A673 (cell line): ENCODE results near the gene TMEM40. TPM values are rescaled to one million over a fixed set of nuclear protein-coding genes. Genes with fewer than 3 reads are reported as not detected.

Source experiments
- BruUV-seq: library from RNA; stranded (reverse); fragments of 400-500 nt; replicated peaks from 2 replicates; lab custom pipeline; 2021; lab: Mats Ljungman, UMichigan
- CTCF ChIA-PET: fragments of 300-600 bp; sonication (Branson Sonifier 250); formaldehyde crosslinking; loops from one replicate; lab custom pipeline; 2022; ENCODE audit warnings: antibody characterized with exemption; lab: Charles Lee
- POLR2A ChIA-PET: fragments of 300-600 bp; sonication (Branson Sonifier 250); formaldehyde crosslinking; loops from one replicate; lab custom pipeline; 2022; ENCODE audit warnings: antibody characterized with exemption; ENCODE audit not compliant: low non-redundant PET; lab: Charles Lee
- DNase-seq: peaks from one replicate; pipeline ENCODE4 v3.0.0-alpha.2; 2015; ENCODE audit warnings: low spot score
- H3K27ac ChIP-seq: fragments of 200-600 bp; sonication (generic); 2 replicates; pipeline ENCODE4 v1.5.1; 2016; ENCODE audit warnings: mixed run types, low read depth, mild to moderate bottlenecking, mixed read lengths, antibody characterized with exemption, low read length; ENCODE audit not compliant: poor library complexity, severe bottlenecking
- H3K27me3 ChIP-seq: fragments of 200-600 bp; sonication (generic); replicated peaks from 2 replicates; pipeline ENCODE4 v1.6.1; 2017; ENCODE audit warnings: mixed run types, low read depth, mild to moderate bottlenecking, mixed read lengths, antibody characterized with exemption, low read length; ENCODE audit not compliant: insufficient read depth, poor library complexity
- H3K36me3 ChIP-seq: fragments of 200-600 bp; sonication (generic); 2 replicates; pipeline ENCODE4 v1.6.1; 2016; ENCODE audit warnings: mixed run types, mild to moderate bottlenecking, mixed read lengths, antibody characterized with exemption, low read length; ENCODE audit not compliant: insufficient read depth, poor library complexity, severe bottlenecking
- H3K4me1 ChIP-seq: fragments of 200-600 bp; sonication (generic); 2 replicates; pipeline ENCODE4 v1.6.1; 2017; ENCODE audit warnings: mixed run types, mild to moderate bottlenecking, mixed read lengths, antibody characterized with exemption, low read length; ENCODE audit not compliant: insufficient read depth, poor library complexity, severe bottlenecking
- H3K4me3 ChIP-seq: fragments of 200-600 bp; sonication (generic); 2 replicates; pipeline ENCODE4 v1.5.1; 2016; ENCODE audit warnings: low read depth, mixed run types, mild to moderate bottlenecking, mixed read lengths, low read length; ENCODE audit not compliant: poor library complexity, severe bottlenecking
- H3K9me3 ChIP-seq: fragments of 200-600 bp; sonication (generic); 2 replicates; pipeline ENCODE4 v1.6.1; 2016; ENCODE audit warnings: mixed run types, low read depth, mild to moderate bottlenecking, mixed read lengths, antibody characterized with exemption, low read length; ENCODE audit not compliant: poor library complexity, severe bottlenecking
- EZH2 ChIP-seq: fragments of 200-600 bp; sonication (generic); IDR thresholded peaks from 2 replicates; pipeline ENCODE4 v1.6.1; 2017; ENCODE audit warnings: borderline replicate concordance, low read depth, mild to moderate bottlenecking, mixed read lengths, antibody characterized with exemption, low read length; ENCODE audit not compliant: poor library complexity, severe bottlenecking
- intact Hi-C: fragments of 100-400 bp; cut with micrococcal nuclease; formaldehyde crosslinking; loops from one replicate; pipeline ENCODE4 v1.10.0; 2022; ENCODE audit not compliant: unreplicated experiment
- total RNA-seq: library from RNA; stranded (reverse); gene quantifications from 2 replicates; pipeline ENCODE4 v1.2.3, GENCODE V29; 2021
- TF ChIP-seq, protein P1 (sequence below): fragments of 300-800, 200-600 bp; sonication (generic); conservative IDR thresholded peaks from 2 replicates; pipeline ENCODE4 v1.5.1; 2017; ENCODE audit warnings: low read depth, mild to moderate bottlenecking, antibody characterized with exemption, low read length, moderate library complexity, mixed read lengths

TMEM40 gene
- total RNA-seq, 1 experiment from 2014 or later: not detected

GRCh38 chr3:12753275-12754028 is 5.6 kb downstream of the TMEM40 start:
- POLR2A ChIA-PET: no interaction called here
- no TSS peak for BruUV-seq
- TF ChIP-seq EZH2: no peak
- TF ChIP-seq, protein P1, sequence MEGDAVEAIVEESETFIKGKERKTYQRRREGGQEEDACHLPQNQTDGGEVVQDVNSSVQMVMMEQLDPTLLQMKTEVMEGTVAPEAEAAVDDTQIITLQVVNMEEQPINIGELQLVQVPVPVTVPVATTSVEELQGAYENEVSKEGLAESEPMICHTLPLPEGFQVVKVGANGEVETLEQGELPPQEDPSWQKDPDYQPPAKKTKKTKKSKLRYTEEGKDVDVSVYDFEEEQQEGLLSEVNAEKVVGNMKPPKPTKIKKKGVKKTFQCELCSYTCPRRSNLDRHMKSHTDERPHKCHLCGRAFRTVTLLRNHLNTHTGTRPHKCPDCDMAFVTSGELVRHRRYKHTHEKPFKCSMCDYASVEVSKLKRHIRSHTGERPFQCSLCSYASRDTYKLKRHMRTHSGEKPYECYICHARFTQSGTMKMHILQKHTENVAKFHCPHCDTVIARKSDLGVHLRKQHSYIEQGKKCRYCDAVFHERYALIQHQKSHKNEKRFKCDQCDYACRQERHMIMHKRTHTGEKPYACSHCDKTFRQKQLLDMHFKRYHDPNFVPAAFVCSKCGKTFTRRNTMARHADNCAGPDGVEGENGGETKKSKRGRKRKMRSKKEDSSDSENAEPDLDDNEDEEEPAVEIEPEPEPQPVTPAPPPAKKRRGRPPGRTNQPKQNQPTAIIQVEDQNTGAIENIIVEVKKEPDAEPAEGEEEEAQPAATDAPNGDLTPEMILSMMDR: no peak

DNA sequence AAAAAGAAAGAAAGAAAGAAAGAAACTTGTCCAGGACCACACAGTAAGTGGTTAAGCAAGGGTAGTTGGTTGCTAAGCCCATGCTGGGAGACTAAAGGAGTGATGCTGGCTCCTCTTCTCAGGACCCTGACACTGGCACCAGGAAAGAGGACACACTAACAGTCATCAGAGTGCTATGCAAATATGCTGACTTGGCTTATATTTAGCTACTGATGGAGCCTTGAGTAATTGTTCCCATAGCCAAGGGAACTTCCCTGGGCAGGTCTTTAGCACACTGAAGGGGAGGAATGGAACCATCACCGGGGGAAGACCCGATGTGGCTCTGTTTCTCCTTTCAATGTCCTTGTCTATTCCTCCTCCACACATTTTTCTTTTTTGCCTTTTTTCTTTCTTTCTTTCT is 6.2 kb downstream of the TMEM40 start:
- intact Hi-C loops: no loop called here
- Histone ChIP-seq H3K4me3 (no peak overlapping the region), H3K9me3 (no peaks in the 10 kb centered on the region), H3K4me1 (no peaks in the 10 kb centered on the region), H3K27me3 (no peaks in the 10 kb centered on the region), H3K36me3 (no peaks in the 10 kb centered on the region), H3K27ac (no peak overlapping the region)
- POLR2A ChIA-PET: no interaction called here
- no TSS peak for BruUV-seq
- no peak for DNase-seq
- CTCF ChIA-PET: interaction anchor here (0.7 kb wide), 1 partner anchor 17 kb away, joined by 3 read pairs; no protein-coding TSS in a partner anchor
- TF ChIP-seq, protein P1: no peak
- TF ChIP-seq EZH2: no peak

More at GRCh38 chr3:12753275-12754028, 5.6 kb downstream of the TMEM40 start:
- H3K4me3 ChIP-seq: no peak overlapping the region
- no peak for DNase-seq
- intact Hi-C loops: no loop called here
- H3K27ac ChIP-seq: no peak overlapping the region
- no peaks in the 10 kb centered on the region for H3K36me3 ChIP-seq
- H3K4me1 ChIP-seq: peaks cover 5% of the 10 kb centered on the region
- no peaks in the 10 kb centered on the region for H3K27me3 ChIP-seq
- H3K9me3 ChIP-seq: no peaks in the 10 kb centered on the region
- CTCF ChIA-PET: interaction anchor here (0.7 kb wide), 1 partner anchor 18 kb away, joined by 3 read pairs; no protein-coding TSS in a partner anchor

GRCh38 chr3:12752102-12752501 is 7.0 kb downstream of the TMEM40 start:
- Histone ChIP-seq H3K9me3 (no peaks in the 10 kb centered on the region), H3K4me3 (no peak overlapping the region), H3K4me1 (no peaks in the 10 kb centered on the region), H3K27me3 (no peaks in the 10 kb centered on the region), H3K36me3 (no peaks in the 10 kb centered on the region), H3K27ac (no peak overlapping the region)
- BruUV-seq: no TSS peak
- TF ChIP-seq, protein P1: no peak
- TF ChIP-seq EZH2: no peak
- DNase-seq: no peak
- ChIA-PET CTCF (no interaction called here), POLR2A (no interaction called here)
- intact Hi-C loops: no loop called here
